Cardiac atrium fibroblast (primary cell): ENCODE data around the gene F11R. TPM values are rescaled to one million over a fixed set of nuclear protein-coding genes. Genes with fewer than 3 reads are reported as not detected.

Experiments used
- total RNA-seq: library from RNA; depleted of rRNA; stranded (reverse); fragments of >200 nt; gene quantifications from 2 replicates; pipeline ENCODE4 v1.2.3, GENCODE V29; 2015

F11R gene
- 13.0 and 20.9 TPM in 2 replicates for total RNA-seq

GRCh38 chr1:161020509-161021164 lies at the start of gene F11R:
Gene F11R, minus strand, starts transcription at chr1:161021152. Its CDS starts 79 bp downstream, at chr1:161021073.

GRCh38 chr1:161069731-161070270 lies 48.8 kb upstream of the F11R start, which contains the start of gene ARHGAP30:
Gene ARHGAP30, minus strand, starts transcription at chr1:161069891. Its CDS starts 267 bp downstream, at chr1:161069624.

DNA sequence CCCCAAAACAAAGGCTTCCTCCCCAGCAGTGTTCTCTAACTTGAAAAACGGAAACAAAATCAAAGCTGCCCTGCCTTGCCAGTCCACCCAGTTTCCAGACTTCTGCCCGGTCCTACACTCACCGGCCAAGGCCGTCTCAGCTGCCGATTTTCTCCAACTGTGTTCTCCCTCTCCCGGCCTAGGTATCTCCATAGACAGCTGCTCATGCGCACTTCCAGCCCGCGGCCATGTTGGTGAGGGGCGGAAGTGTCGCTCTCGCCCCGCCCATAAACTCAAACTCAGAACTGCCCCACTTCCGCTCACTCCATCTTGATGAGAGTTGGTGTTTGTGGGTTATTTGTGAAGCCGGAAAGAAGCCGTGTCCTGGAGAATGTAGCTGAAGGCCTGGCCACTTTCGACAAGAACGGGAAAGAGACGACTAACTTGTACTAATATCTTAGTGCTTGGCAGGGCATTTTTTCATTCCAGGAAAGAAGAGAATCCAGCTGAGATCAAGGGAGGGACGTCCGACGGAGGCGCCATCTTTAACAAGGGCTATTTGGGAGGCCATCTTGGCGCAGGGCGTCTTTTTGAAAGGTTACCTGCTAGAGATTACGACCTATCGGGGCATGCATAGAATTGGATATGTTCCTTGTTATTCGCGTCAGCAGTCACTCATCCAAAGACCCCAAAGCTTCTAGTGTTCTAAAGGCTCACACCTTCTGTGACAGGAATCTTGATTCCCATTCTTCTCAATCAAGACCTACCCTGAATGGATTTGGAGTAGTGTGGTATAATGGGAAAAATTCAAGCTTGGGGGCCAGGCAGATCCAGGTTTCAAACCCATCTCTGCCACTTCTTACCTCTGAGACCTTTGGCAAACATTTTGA lies 25.0 kb upstream of the F11R start, which contains the start of gene USF1:
TSS of gene USF1 (minus strand) at position 242 of the 869 bp plus-strand sequence. CDS start 2,702 bp downstream, outside the sequence.

GRCh38 chr1:161038523-161039153 lies 17.7 kb upstream of the F11R start, which contains the start of gene TSTD1:
Gene TSTD1, minus strand, starts transcription at chr1:161038964. Its CDS starts 75 bp downstream, at chr1:161038889.

GRCh38 chr1:160954158-160955104 lies 66.5 kb downstream of the F11R start, which contains the start of gene ITLN2:
Gene ITLN2, minus strand, starts transcription at chr1:160954809. Its CDS starts 68 bp downstream, at chr1:160954741.

Other genes starting within 250 kb of the F11R start
- gene LY9, start 225.0 kb downstream of the F11R start, total RNA-seq, result not detected in 2 replicates
- gene CD244, start 158.3 kb downstream of the F11R start, total RNA-seq, result 0.65 TPM in 1 of 2 replicates, not detected in the other
- 0.65 and 1.8 TPM in 2 replicates for gene ITLN1, start 136.0 kb downstream of the F11R start, total RNA-seq
- not detected in 2 replicates for gene ITLN2, start 66.3 kb downstream of the F11R start, total RNA-seq
- 0.49 and 6.0 TPM in 2 replicates for gene TSTD1, start 17.8 kb upstream of the F11R start, total RNA-seq
- gene USF1, start 24.8 kb upstream of the F11R start, total RNA-seq, result 49.8 and 57.2 TPM in 2 replicates
- 1.8 TPM in 1 of 2 replicates, not detected in the other for gene ARHGAP30, start 48.7 kb upstream of the F11R start, total RNA-seq
- gene NECTIN4, start 68.4 kb upstream of the F11R start, total RNA-seq, result not detected in 2 replicates
- 0.16 and 7.6 TPM in 2 replicates for gene KLHDC9, start 77.2 kb upstream of the F11R start, total RNA-seq
- gene PFDN2, start 96.9 kb upstream of the F11R start, total RNA-seq, result 32.1 and 40.5 TPM in 2 replicates
- gene NIT1, start 97.0 kb upstream of the F11R start, total RNA-seq, result 26.2 and 30.7 TPM in 2 replicates
- gene DEDD, start 111.5 kb upstream of the F11R start, total RNA-seq, result 22.7 and 22.8 TPM in 2 replicates
- gene UFC1, start 132.8 kb upstream of the F11R start, total RNA-seq, result 60.6 and 78.7 TPM in 2 replicates
- gene USP21, start 138.3 kb upstream of the F11R start, total RNA-seq, result 7.3 and 7.4 TPM in 2 replicates
- 13.4 TPM in 2 replicates for gene PPOX, start 145.3 kb upstream of the F11R start, total RNA-seq
- 15.3 and 17.0 TPM in 2 replicates for gene B4GALT3, start 156.4 kb upstream of the F11R start, total RNA-seq
- 6.5 and 12.2 TPM in 2 replicates for gene ADAMTS4, start 177.9 kb upstream of the F11R start, total RNA-seq
- 82.5 and 92.6 TPM in 2 replicates for gene NDUFS2, start 181.2 kb upstream of the F11R start, total RNA-seq
- not detected in 2 replicates for gene FCER1G, start 194.1 kb upstream of the F11R start, total RNA-seq
- not detected in 2 replicates for gene APOA2, start 202.5 kb upstream of the F11R start, total RNA-seq
- 6.0 and 6.9 TPM in 2 replicates for gene TOMM40L, start 204.9 kb upstream of the F11R start, total RNA-seq
- gene NR1I3, start 217.1 kb upstream of the F11R start, total RNA-seq, result not detected in 2 replicates
- not detected in 2 replicates for gene PCP4L1, start 237.6 kb upstream of the F11R start, total RNA-seq